H9 (cell line): Measurements from ENCODE around the gene BARX1. TPM values are rescaled to one million over a fixed set of nuclear protein-coding genes. Genes with fewer than 3 reads are reported as not detected.

Source experiments
- DNase-seq: peaks from one replicate; pipeline ENCODE4 v3.0.0-alpha.2; 2017
- H2AFZ ChIP-seq: one replicate; pipeline ENCODE4 v1.6.1; 2013; ENCODE audit warnings: mild to moderate bottlenecking, low read length, control low read depth, moderate library complexity
- H2AK5ac ChIP-seq: 2 replicates; pipeline ENCODE4 v1.6.1; 2013; ENCODE audit warnings: low read length, control low read depth, mixed read lengths; ENCODE audit not compliant: insufficient read length
- H2BK120ac ChIP-seq: one replicate; pipeline ENCODE4 v1.6.1; 2013; ENCODE audit warnings: low read depth, mild to moderate bottlenecking, low read length, control low read depth, inconsistent platforms; ENCODE audit not compliant: poor library complexity, severe bottlenecking
- H2BK12ac ChIP-seq: 2 replicates; pipeline ENCODE4 v1.6.1; 2013; ENCODE audit warnings: low read length, control low read depth, mixed read lengths, low read depth; ENCODE audit not compliant: insufficient read length
- H2BK15ac ChIP-seq: 2 replicates; pipeline ENCODE4 v1.6.1; 2013; ENCODE audit warnings: low read depth, low read length, control low read depth
- H2BK20ac ChIP-seq: one replicate; pipeline ENCODE4 v1.6.1; 2013; ENCODE audit warnings: low read depth, mild to moderate bottlenecking, low read length, control low read depth, inconsistent platforms; ENCODE audit not compliant: poor library complexity, severe bottlenecking
- H2BK5ac ChIP-seq: 2 replicates; pipeline ENCODE4 v1.6.1; 2013; ENCODE audit warnings: low read length, control low read depth, mixed read lengths; ENCODE audit not compliant: insufficient read length
- H3K14ac ChIP-seq: 2 replicates; pipeline ENCODE4 v1.6.1; 2013; ENCODE audit warnings: low read length, control low read depth; ENCODE audit not compliant: insufficient read depth
- H3K18ac ChIP-seq: 2 replicates; pipeline ENCODE4 v1.6.1; 2013; ENCODE audit warnings: low read depth, mild to moderate bottlenecking, mixed read lengths, low read length, control low read depth; ENCODE audit not compliant: insufficient read length
- H3K23ac ChIP-seq: 2 replicates; pipeline ENCODE4 v1.6.1; 2013; ENCODE audit warnings: low read length, control low read depth, mixed read lengths, low read depth; ENCODE audit not compliant: insufficient read length
- H3K23me2 ChIP-seq: 2 replicates; pipeline ENCODE4 v1.6.1; 2013; ENCODE audit warnings: low read depth, mild to moderate bottlenecking, mixed read lengths, low read length, control low read depth; ENCODE audit not compliant: insufficient read length, poor library complexity, severe bottlenecking
- H3K27ac ChIP-seq: 2 replicates; pipeline ENCODE4 v1.5.1; 2013; ENCODE audit warnings: low read length, control low read depth, mixed read lengths, low read depth; ENCODE audit not compliant: insufficient read length
- H3K27me3 ChIP-seq: 2 replicates; pipeline ENCODE4 v1.6.1; 2013; ENCODE audit warnings: low read length, control low read depth, inconsistent platforms; ENCODE audit not compliant: insufficient read depth
- H3K4ac ChIP-seq: 2 replicates; pipeline ENCODE4 v1.6.1; 2013; ENCODE audit warnings: low read depth, mild to moderate bottlenecking, control low read depth, inconsistent platforms, low read length, moderate library complexity
- H3K4me1 ChIP-seq: 2 replicates; pipeline ENCODE4 v1.6.1; 2013; ENCODE audit warnings: low read length, control low read depth, inconsistent platforms; ENCODE audit not compliant: insufficient read depth
- H3K4me2 ChIP-seq: 2 replicates; pipeline ENCODE4 v1.6.1; 2013; ENCODE audit warnings: low read length, control low read depth, mixed read lengths; ENCODE audit not compliant: insufficient read length, insufficient read depth
- H3K56ac ChIP-seq: 2 replicates; pipeline ENCODE4 v1.6.1; 2013; ENCODE audit warnings: low read depth, mild to moderate bottlenecking, mixed read lengths, low read length, control low read depth; ENCODE audit not compliant: insufficient read length
- H3K79me1 ChIP-seq: 2 replicates; pipeline ENCODE4 v1.6.1; 2013; ENCODE audit warnings: low read depth, mild to moderate bottlenecking, moderate library complexity, low read length, control low read depth, inconsistent platforms; ENCODE audit not compliant: insufficient read depth, poor library complexity, severe bottlenecking
- H3K79me2 ChIP-seq: 2 replicates; pipeline ENCODE4 v1.6.1; 2013; ENCODE audit warnings: low read length, control low read depth, inconsistent platforms; ENCODE audit not compliant: insufficient read depth
- H3K9ac ChIP-seq: 2 replicates; pipeline ENCODE4 v1.6.1; 2013; ENCODE audit warnings: low read length, control low read depth, mixed read lengths; ENCODE audit not compliant: insufficient read length; ENCODE audit errors: extremely low read depth
- H3K9me3 ChIP-seq: one replicate; pipeline ENCODE4 v1.6.1; 2013; ENCODE audit warnings: low read depth, low read length, inconsistent platforms; ENCODE audit not compliant: control insufficient read depth
- H3T11ph ChIP-seq: one replicate; pipeline ENCODE4 v1.6.1; 2013; ENCODE audit warnings: mild to moderate bottlenecking, low read length, control low read depth, inconsistent platforms
- H4K20me1 ChIP-seq: one replicate; pipeline ENCODE4 v1.6.1; 2013; ENCODE audit not compliant: control insufficient read depth, insufficient read length, insufficient read depth
- H4K5ac ChIP-seq: 2 replicates; pipeline ENCODE4 v1.6.1; 2013; ENCODE audit warnings: low read depth, mild to moderate bottlenecking, mixed read lengths, low read length, control low read depth; ENCODE audit not compliant: insufficient read length
- H4K8ac ChIP-seq: replicated peaks from 2 replicates; pipeline ENCODE4 v1.6.1; 2013; ENCODE audit warnings: low read length, control low read depth, mixed read lengths, low read depth; ENCODE audit not compliant: insufficient read length
- H4K91ac ChIP-seq: 2 replicates; pipeline ENCODE4 v1.6.1; 2013; ENCODE audit warnings: low read depth, mild to moderate bottlenecking, moderate library complexity, mixed read lengths, low read length, control low read depth; ENCODE audit not compliant: insufficient read length
- H3K27ac Mint-ChIP-seq, 3 experiments: 2 replicates in 2 of 3; 3 replicates in 1 of 3; pipeline ENCODE4 v1.8.0; 2020 to 2021; ENCODE audit warnings: mixed read lengths in 3 of 3, mild to moderate bottlenecking in 1 of 3, moderate library complexity in 1 of 3
- H3K27me3 Mint-ChIP-seq: 2 replicates; pipeline ENCODE4 v1.8.0; 2021; ENCODE audit warnings: low read depth, mild to moderate bottlenecking, moderate library complexity, mixed read lengths
- H3K36me3 Mint-ChIP-seq, 3 experiments: 2 replicates in 2 of 3; 3 replicates in 1 of 3; pipeline ENCODE4 v1.8.0; 2020 to 2021; ENCODE audit warnings: low read depth in 3 of 3, mixed read lengths in 3 of 3; ENCODE audit not compliant: insufficient read depth in 1 of 3
- H3K4me1 Mint-ChIP-seq, 2 experiments: 2 replicates each; pipeline ENCODE4 v1.8.0; 2020; ENCODE audit warnings: mixed read lengths in 2 of 2
- H3K4me3 Mint-ChIP-seq, 2 experiments: 2 replicates in 1 of 2; 3 replicates in 1 of 2; pipeline ENCODE4 v1.8.0; 2020 to 2021; ENCODE audit warnings: mild to moderate bottlenecking in 2 of 2, mixed read lengths in 2 of 2, moderate library complexity in 1 of 2
- H3K9me3 Mint-ChIP-seq, 2 experiments: 2 replicates in 1 of 2; 3 replicates in 1 of 2; pipeline ENCODE4 v1.8.0; 2020; ENCODE audit warnings: mild to moderate bottlenecking in 2 of 2, mixed read lengths in 2 of 2, moderate library complexity in 1 of 2
- CTCF ChIP-seq: fragments of 200-600 bp; sonication (generic); conservative IDR thresholded peaks from 3 replicates; pipeline ENCODE4 v1.8.0; 2021; ENCODE audit warnings: antibody characterized with exemption, mild to moderate bottlenecking
- WGBS: extraction: QIAGEN DNeasy Blood & Tissue Kit; methylation state at CpG from one replicate; pipeline ENCODE4 v1.1.7; 2013; ENCODE audit warnings: missing lambda C conversion rate, low lambda C conversion rate, mixed read lengths; ENCODE audit not compliant: insufficient read length; ENCODE audit errors: extremely low coverage; 5-methylcytosine and 5-hydroxymethylcytosine counted together
- total RNA-seq: library from RNA; stranded (reverse); gene quantifications from 2 replicates; pipeline ENCODE4 v1.2.1, GENCODE V29; 2021

BARX1 gene
- total RNA-seq, 1 experiment from 2014 or later = 1.2 TPM

- Histone ChIP-seq H3K23me2 (peaks cover 15% of the 10 kb centered on the region), H3K23ac (no peak overlapping the region), H3K56ac (no peak overlapping the region), H4K5ac (no peak overlapping the region), H3K14ac (no peak overlapping the region), H3K79me1 (no peaks in the 10 kb centered on the region), H2AFZ (no peak overlapping the region), H4K20me1 (no peaks in the 10 kb centered on the region), H3K4me1 (no peaks in the 10 kb centered on the region), H3K4me2 (peak overlapping the region; percentile 55), H2AK5ac (no peak overlapping the region), H2BK120ac (no peak overlapping the region), H3T11ph (no peak overlapping the region), H3K9ac (no peak overlapping the region), H2BK5ac (no peak overlapping the region), H4K8ac (no peak overlapping the region), H2BK12ac (no peak overlapping the region), H3K27me3 (peaks cover 74% of the 10 kb centered on the region), H3K4ac (no peak overlapping the region), H3K18ac (no peak overlapping the region), H4K91ac (no peak overlapping the region), H3K79me2 (no peaks in the 10 kb centered on the region), H3K27ac (no peak overlapping the region), H3K9me3 (no peaks in the 10 kb centered on the region), H2BK15ac (no peak overlapping the region), H2BK20ac (no peak overlapping the region)
- WGBS = no CpG with 5 or more reads among the region's 66 CpGs
- peak; percentile 58 for DNase-seq
- no peaks in the 10 kb centered on the region for H3K36me3 Mint-ChIP-seq
- no peak overlapping the region for H3K27ac Mint-ChIP-seq
- peak overlapping the region; percentile 47 to 72 for H3K4me3 Mint-ChIP-seq
- peaks cover 84% of the 10 kb centered on the region for H3K27me3 Mint-ChIP-seq
- H3K9me3 Mint-ChIP-seq = peaks cover 0 to 3% of the 10 kb centered on the region in 2 experiments; a peak in 1 of 5 replicates
- peaks cover 12 to 37% of the 10 kb centered on the region in 2 experiments for H3K4me1 Mint-ChIP-seq
- no peak for TF ChIP-seq CTCF
These were observed 3.9 kb upstream of the BARX1 start for GRCh38 chr9:93958819-93959682.
